Sigmoid colon (tissue), 7 donors: ENCODE results near the gene MRPS12. TPM values are rescaled to one million over a fixed set of nuclear protein-coding genes. Genes with fewer than 3 reads are reported as not detected.

Experiments used
- DNase-seq: peaks from one replicate; pipeline ENCODE4 v3.0.0-alpha.2; 2019
- H3K27ac ChIP-seq, 4 donors: fragments of 200-600 bp; sonication (generic); one replicate each; pipeline ENCODE4 v1.5.1; 2016 to 2019; ENCODE audit warnings: mild to moderate bottlenecking in 1 of 4
- H3K27me3 ChIP-seq, 3 donors: fragments of 200-600 bp; sonication (generic); one replicate each; pipeline ENCODE4 v1.5.1; 2019; ENCODE audit warnings: mild to moderate bottlenecking in 1 of 3
- H3K36me3 ChIP-seq, 4 donors: fragments of 200-600 bp; sonication (generic); one replicate each; pipeline ENCODE4 v1.5.1; 2016 to 2019
- H3K4me1 ChIP-seq, 4 donors: fragments of 200-600 bp; sonication (generic); one replicate each; pipeline ENCODE4 v1.5.1; 2017 to 2019
- H3K4me3 ChIP-seq, 4 donors: fragments of 200-600 bp; sonication (generic); one replicate each; pipeline ENCODE4 v1.5.1; 2017 to 2019; ENCODE audit warnings: mild to moderate bottlenecking in 2 of 4, moderate library complexity in 1 of 4
- H3K9me3 ChIP-seq, 4 donors: fragments of 200-600 bp in 3 of 4; sonication (generic) in 3 of 4; one replicate each; pipeline versions ENCODE4 v1.5.1 to v1.6.1; 2013 to 2019
- CTCF ChIP-seq, 4 experiments: fragments of 450-650 bp in 3 of 4; fragments of 200-600 bp in 1 of 4; IDR thresholded peaks; one replicate each; pipeline ENCODE4 v1.5.1; 2016 to 2019; ENCODE audit warnings: antibody characterized with exemption in 4 of 4, mild to moderate bottlenecking in 3 of 4, moderate library complexity in 2 of 4
- EP300 ChIP-seq, 4 donors: sonication (generic); formaldehyde crosslinking; IDR thresholded peaks; one replicate each; pipeline ENCODE4 v1.6.1; 2017; ENCODE audit warnings: antibody characterized with exemption in 4 of 4
- POLR2A ChIP-seq, 2 donors: fragments of 450-650 bp; IDR thresholded peaks; one replicate each; pipeline ENCODE4 v1.6.1; 2016; ENCODE audit warnings: antibody characterized with exemption in 2 of 2, mild to moderate bottlenecking in 2 of 2, moderate library complexity in 2 of 2
- POLR2AphosphoS5 ChIP-seq, 4 donors: sonication (generic); formaldehyde crosslinking; IDR thresholded peaks; one replicate each; pipeline ENCODE4 v1.6.1; 2017; ENCODE audit warnings: antibody characterized with exemption in 4 of 4
- WGBS, 2 donors: extraction: QIAGEN DNeasy Blood & Tissue Kit; methylation state at CpG; one replicate each; pipeline ENCODE4 v1.1.7; 2013; 5-methylcytosine and 5-hydroxymethylcytosine counted together
- intact Hi-C: fragments of 100-400 bp; cut with DNase I; formaldehyde crosslinking; loops from one replicate; pipeline ENCODE4 v1.15.1; 2023
- polyA plus RNA-seq, 3 donors: library from polyadenylated mRNA; stranded (reverse); fragments of 200-250 nt; gene quantifications; one replicate each; pipeline ENCODE4 v1.2.3, GENCODE V29; 2013
- total RNA-seq, 4 donors: library from RNA; depleted of rRNA; stranded (reverse); fragments of >200 nt; gene quantifications; one replicate each; pipeline ENCODE4 v1.1.0, GENCODE V29; 2016
- donor health status: healthy with polysubstance abuse.
- donor health status: Bipolar disorder and iron deficiency.
- donor health status: healthy.

Gene MRPS12
- total and polyA plus RNA-seq, 7 donors: 25.0 to 74.4 (median 30.7) TPM

- Histone ChIP-seq H3K27me3 (peaks cover 0 to 20% (median 12%) of the 10 kb centered on the region in 3 donors), H3K4me1 (no peaks in the 10 kb centered on the region), H3K36me3 (peaks cover 0 to 35% (median 22%) of the 10 kb centered on the region in 4 donors), H3K27ac (no peak overlapping the region), H3K9me3 (no peaks in the 10 kb centered on the region), H3K4me3 (no peak overlapping the region)
- WGBS, 2 donors: 95 to 96% methylated on average over 29 of the region's 29 CpGs
- DNase-seq: no peak
- TF ChIP-seq CTCF (IDR thresholded peaks at IDR 0.05) (no peak), POLR2A (IDR thresholded peaks at IDR 0.05) (no peak), POLR2AphosphoS5 (IDR thresholded peaks at IDR 0.05) (no peak), EP300 (IDR thresholded peaks at IDR 0.05) (no peak)
- intact Hi-C loops: no loop called here
Measured at GRCh38 chr19:38907227-38907626, 23.5 kb upstream of the MRPS12 start.

GRCh38 chr19:38907670-38908069, 23.1 kb upstream of the MRPS12 start:
- Histone ChIP-seq H3K36me3 (peaks cover 0 to 35% (median 22%) of the 10 kb centered on the region in 4 donors), H3K27ac (no peak overlapping the region), H3K4me1 (no peaks in the 10 kb centered on the region), H3K4me3 (no peak overlapping the region), H3K27me3 (peaks cover 0 to 24% (median 13%) of the 10 kb centered on the region in 3 donors), H3K9me3 (no peaks in the 10 kb centered on the region)
- 96% methylated on average over 12 of the region's 12 CpGs for WGBS, 2 donors
- TF ChIP-seq POLR2AphosphoS5 (IDR thresholded peaks at IDR 0.05): no peak
- TF ChIP-seq EP300 (IDR thresholded peaks at IDR 0.05): no peak
- no peak for TF ChIP-seq POLR2A (IDR thresholded peaks at IDR 0.05)
- TF ChIP-seq CTCF (IDR thresholded peaks at IDR 0.05): no peak
- intact Hi-C loops: no loop called here
- no peak for DNase-seq

- peaks cover 0 to 35% (median 22%) of the 10 kb centered on the region in 4 donors for H3K36me3 ChIP-seq
- intact Hi-C loops: no loop called here
- no peak overlapping the region for H3K27ac ChIP-seq
- no peak overlapping the region for H3K4me3 ChIP-seq
- TF ChIP-seq CTCF (IDR thresholded peaks at IDR 0.05) (no peak), POLR2A (IDR thresholded peaks at IDR 0.05) (no peak), POLR2AphosphoS5 (IDR thresholded peaks at IDR 0.05) (no peak), EP300 (IDR thresholded peaks at IDR 0.05) (no peak)
- DNase-seq: no peak
- peaks cover 0 to 25% (median 13%) of the 10 kb centered on the region in 3 donors for H3K27me3 ChIP-seq
- 70 to 74% methylated on average over 10 of the region's 10 CpGs for WGBS, 2 donors
- H3K4me1 ChIP-seq: no peaks in the 10 kb centered on the region
- no peaks in the 10 kb centered on the region for H3K9me3 ChIP-seq
Measured at GRCh38 chr19:38908911-38909310, 21.8 kb upstream of the MRPS12 start.

- TF ChIP-seq POLR2A (IDR thresholded peaks at IDR 0.05) (no peak), CTCF (IDR thresholded peaks at IDR 0.05) (no peak), EP300 (IDR thresholded peaks at IDR 0.05) (no peak), POLR2AphosphoS5 (IDR thresholded peaks at IDR 0.05) (no peak)
- Histone ChIP-seq H3K36me3 (peaks cover 0 to 23% (median 19%) of the 10 kb centered on the region in 4 donors), H3K4me1 (no peaks in the 10 kb centered on the region), H3K27ac (no peak overlapping the region), H3K9me3 (no peaks in the 10 kb centered on the region), H3K27me3 (peaks cover 0 to 25% (median 13%) of the 10 kb centered on the region in 3 donors), H3K4me3 (no peak overlapping the region)
- WGBS, 2 donors: 97% methylated on average over 12 of the region's 12 CpGs
- no peak for DNase-seq
- intact Hi-C loops: no loop called here
Measured at GRCh38 chr19:38910488-38910887, 20.3 kb upstream of the MRPS12 start.
